Activated CD4-positive, CD25-positive, alpha-beta regulatory T cell treated with anti-CD3 and anti-CD28 coated beads, Interleukin-2, amount 50 U/mL, for 72 hours (primary cell): Measurements from ENCODE around the gene HMGXB3.

Experiments used
- DNase-seq: peaks from one replicate; pipeline ENCODE4 v3.0.0; 2021

HMGXB3 gene

DNA sequence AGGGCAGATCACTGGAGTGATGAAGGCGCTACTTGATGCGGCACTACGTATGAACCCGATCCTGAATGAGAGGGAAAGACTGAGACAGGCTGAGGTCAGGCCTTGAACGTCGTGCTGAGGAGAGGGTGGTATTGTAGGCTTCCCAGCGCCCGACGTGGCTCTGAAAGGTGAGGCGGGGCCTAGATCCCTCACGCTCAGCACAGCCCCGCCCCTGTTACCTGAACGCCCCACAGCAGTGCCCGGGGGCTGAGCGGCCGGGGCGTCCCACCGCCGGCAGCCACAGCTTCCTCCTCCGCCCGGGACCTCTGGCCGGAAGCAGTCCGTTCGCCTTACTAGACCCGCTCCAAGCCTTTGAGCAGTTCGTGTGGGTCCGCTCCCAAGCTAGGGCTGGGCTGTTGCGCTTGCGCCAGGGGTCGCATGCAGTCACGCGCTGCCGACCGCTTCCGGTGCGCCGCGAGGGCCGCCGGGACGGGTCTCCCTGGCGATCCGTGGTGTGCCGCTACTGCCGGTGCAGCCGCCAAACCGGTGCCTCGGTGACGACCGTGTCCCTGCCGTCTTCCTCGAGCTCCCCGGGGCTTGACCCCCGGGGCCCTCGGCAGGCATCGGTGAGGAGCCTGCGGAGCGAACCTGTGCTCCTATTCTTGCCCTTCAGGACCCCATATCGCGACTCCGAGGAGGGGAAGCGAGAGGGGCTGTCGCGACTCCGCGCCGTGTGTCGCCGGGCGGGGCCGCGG is at the start of gene HMGXB3, which contains the start of gene TIGD6:
HMGXB3 (plus strand) TSS at position 484 of the 734 bp plus-strand sequence. CDS start 4,114 bp downstream, outside the sequence.
TIGD6 (minus strand) TSS at position 399 of the 734 bp plus-strand sequence. CDS start 4,306 bp downstream, outside the sequence.
- peak; percentile 85 for DNase-seq

GRCh38 chr5:149951138-149951749 is 49.3 kb upstream of the HMGXB3 start:
- DNase-seq, result no peak

- DNase-seq, result no peak
These were observed 47.0 kb upstream of the HMGXB3 start for GRCh38 chr5:149953436-149954121.

- DNase-seq, result no peak
These were observed 45.7 kb upstream of the HMGXB3 start for GRCh38 chr5:149954798-149955197.

DNA sequence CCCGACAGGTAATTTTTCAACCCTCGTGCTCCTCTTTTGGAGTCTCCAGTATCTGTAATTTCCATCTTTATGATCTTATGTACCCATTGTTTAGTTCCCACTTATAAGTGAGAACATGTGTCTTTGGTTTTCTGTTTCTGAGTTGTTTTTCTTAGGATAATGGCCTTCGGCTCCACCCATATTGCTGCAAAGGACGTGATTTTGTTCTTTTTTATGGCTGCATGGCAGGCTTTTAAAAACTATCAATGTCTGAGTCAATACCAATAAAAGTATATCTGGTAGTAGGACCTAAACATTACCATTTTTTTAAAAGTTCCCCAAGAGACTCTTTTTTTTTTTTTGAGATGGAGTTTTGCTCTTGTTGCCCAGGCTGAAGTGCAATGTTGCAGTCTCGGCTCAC is 43.9 kb upstream of the HMGXB3 start:
- no peak for DNase-seq

DNA sequence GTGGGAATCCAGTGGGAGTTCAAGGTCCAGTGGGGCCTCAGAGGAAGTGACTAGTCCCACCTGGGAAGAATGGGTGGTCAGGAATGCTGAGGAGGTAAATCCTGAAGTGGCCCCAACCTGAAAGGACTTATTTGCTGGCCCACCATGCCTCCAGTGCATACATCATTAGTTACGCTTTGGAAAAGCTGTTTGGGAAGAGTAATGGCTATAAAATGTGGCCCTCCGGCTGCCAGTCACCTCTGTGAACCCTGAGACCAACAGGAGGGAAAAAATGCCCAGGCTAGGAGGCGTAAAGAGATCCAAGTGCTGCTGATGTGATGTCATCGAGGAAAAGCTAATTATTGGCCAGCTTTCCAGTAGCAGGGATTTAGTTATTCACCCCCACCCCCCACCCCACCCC is 42.7 kb upstream of the HMGXB3 start:
- no peak for DNase-seq

- DNase-seq, result peak; percentile 35
These were observed 40.9 kb upstream of the HMGXB3 start for GRCh38 chr5:149959406-149960236.

GRCh38 chr5:149960272-149961185 is 40.0 kb upstream of the HMGXB3 start, which contains the start of gene SLC26A2:
SLC26A2 (plus strand) TSS chr5:149960758; CDS start chr5:149977653, 16,895 bp downstream.
- DNase-seq, result peak; percentile 91

GRCh38 chr5:149961186-149961685 is 39.3 kb upstream of the HMGXB3 start:
- no peak for DNase-seq

DNA sequence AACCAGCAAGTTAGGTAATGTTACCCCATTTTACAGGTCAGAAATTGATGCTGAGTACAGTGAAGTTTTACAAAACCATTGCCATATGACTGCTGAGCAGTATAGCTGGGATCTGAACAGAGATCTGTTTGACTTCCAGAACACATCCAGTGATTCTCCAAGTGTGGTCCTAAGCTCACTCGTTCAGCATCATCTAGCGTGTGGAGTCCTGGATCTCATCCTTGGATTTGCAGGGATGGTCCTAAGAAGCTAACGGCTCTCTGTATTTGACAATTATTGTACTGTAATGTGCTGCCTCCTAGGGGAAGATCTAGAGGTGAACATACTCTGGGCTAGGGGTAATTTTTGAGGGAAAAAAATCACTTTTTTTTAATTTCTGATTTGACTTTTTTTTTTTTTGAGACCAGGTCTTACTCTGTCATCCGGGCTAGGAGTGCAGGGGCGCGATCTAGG is 38.6 kb upstream of the HMGXB3 start:
- DNase-seq, result no peak

DNA sequence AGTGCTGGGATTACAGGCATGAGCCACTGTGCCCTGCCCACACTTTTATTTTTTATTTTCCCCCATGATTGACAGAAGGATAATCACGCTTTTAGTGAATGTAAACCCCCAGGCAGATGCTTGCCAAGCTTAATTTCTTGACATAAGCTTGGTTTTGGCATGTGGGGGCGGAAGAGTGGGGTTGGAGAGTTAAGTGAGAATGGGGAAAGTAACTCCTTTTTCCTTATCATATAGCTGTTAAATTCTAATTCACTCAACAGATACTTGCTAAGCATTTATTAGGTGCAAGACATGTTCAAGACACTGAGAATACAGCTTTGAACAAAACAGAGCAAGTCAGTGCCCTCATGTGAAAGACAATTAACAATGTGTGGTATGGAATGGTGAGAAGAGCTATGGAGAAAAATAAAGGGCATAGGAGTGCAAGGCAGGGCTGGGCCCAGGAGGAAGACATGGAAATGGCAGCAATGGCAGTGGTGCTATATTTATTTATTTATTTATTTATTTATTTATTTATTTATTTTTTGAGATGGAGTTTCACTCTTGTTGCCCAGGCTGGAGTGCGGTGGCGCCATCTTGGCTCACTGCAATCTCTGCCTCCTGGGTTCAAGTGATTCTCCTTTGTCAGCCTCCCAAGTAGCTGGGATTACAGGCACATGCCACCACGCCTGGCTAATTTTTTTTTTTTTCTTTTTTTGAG is 37.8 kb upstream of the HMGXB3 start:
- DNase-seq, result no peak

GRCh38 chr5:149963729-149964128 is 36.8 kb upstream of the HMGXB3 start:
- DNase-seq, result no peak

- no peak for DNase-seq
These were observed 33.6 kb upstream of the HMGXB3 start for GRCh38 chr5:149966946-149967345.

DNA sequence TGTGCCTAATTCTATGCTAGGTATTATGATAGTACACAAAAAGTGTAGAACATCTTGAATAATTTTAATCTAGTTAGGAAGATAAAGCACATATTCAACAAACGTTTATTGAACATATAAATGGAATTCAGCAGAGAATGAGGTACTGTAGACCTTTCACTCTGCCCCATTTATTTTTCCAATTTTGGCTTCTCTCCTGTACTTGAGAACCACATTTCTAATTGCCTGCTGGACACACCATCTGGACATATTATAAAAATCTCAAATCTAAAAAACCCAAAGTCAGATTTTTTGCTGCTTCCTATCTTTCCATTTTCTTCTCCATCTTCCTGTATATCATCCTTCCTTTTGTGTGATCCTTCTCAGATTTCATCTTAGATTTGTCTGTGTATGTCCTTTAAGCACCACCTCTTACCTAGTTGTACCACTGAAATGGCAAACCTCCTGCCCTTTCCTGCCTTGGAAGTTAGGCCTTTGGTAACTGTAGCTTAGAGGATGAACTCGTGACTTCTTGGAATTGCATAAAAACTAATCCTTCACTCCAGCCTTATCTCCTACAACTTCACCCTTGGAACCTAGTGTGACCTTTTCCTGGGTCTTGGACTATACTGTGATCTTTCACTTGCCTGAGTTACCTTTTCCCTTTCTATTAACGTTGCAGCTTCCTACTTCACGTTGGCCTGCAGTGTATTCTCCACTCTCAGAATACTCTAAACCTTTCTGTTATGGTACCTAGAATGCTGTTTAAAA is 31.2 kb upstream of the HMGXB3 start:
- DNase-seq, result no peak

DNA sequence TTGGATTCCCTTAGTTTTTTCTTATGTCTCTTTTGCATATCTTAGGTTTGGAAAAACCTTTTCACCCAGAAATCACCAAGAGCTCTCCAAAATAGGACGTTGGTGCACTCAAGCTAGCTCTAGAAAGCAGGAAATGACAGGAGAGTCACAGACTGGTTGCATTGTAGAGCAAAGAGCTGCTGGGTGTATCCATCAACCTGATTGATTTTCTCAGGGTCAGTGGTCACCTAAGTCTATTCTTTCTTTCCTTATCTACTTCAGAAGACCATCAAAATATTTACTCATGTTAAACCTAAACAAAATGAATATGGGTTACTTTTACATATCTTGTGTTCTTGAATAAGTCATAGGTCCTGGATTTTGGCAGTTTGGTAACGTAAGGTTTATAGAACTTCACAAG is 25.1 kb upstream of the HMGXB3 start:
- DNase-seq, result no peak

GRCh38 chr5:149979896-149980295 is 20.6 kb upstream of the HMGXB3 start:
- no peak for DNase-seq

- no peak for DNase-seq
These were observed 19.3 kb upstream of the HMGXB3 start for GRCh38 chr5:149981206-149981605.

GRCh38 chr5:149982505-149982904 is 18.0 kb upstream of the HMGXB3 start:
- DNase-seq, result no peak

- DNase-seq, result no peak
These were observed 12.4 kb upstream of the HMGXB3 start for GRCh38 chr5:149988126-149988525.
